ENCODE data around the gene GJB3. TPM values are rescaled to one million over a fixed set of nuclear protein-coding genes. Genes with fewer than 3 reads are reported as not detected.

GJB3 gene
- total and polyA plus RNA-seq, 9 of the 15 experiments (the other 6 are each of a cell fraction or from before 2014, with no cell fraction given) = not detected

GRCh38 chr1:34762474-34763141 lies 18.4 kb upstream of the GJB3 start (continued):
- TF ChIP-seq, protein P1, sequence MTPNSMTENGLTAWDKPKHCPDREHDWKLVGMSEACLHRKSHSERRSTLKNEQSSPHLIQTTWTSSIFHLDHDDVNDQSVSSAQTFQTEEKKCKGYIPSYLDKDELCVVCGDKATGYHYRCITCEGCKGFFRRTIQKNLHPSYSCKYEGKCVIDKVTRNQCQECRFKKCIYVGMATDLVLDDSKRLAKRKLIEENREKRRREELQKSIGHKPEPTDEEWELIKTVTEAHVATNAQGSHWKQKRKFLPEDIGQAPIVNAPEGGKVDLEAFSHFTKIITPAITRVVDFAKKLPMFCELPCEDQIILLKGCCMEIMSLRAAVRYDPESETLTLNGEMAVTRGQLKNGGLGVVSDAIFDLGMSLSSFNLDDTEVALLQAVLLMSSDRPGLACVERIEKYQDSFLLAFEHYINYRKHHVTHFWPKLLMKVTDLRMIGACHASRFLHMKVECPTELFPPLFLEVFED (CRISPR knock-in tag; conservative IDR thresholded peaks at IDR 0.05) = no peak

DNA sequence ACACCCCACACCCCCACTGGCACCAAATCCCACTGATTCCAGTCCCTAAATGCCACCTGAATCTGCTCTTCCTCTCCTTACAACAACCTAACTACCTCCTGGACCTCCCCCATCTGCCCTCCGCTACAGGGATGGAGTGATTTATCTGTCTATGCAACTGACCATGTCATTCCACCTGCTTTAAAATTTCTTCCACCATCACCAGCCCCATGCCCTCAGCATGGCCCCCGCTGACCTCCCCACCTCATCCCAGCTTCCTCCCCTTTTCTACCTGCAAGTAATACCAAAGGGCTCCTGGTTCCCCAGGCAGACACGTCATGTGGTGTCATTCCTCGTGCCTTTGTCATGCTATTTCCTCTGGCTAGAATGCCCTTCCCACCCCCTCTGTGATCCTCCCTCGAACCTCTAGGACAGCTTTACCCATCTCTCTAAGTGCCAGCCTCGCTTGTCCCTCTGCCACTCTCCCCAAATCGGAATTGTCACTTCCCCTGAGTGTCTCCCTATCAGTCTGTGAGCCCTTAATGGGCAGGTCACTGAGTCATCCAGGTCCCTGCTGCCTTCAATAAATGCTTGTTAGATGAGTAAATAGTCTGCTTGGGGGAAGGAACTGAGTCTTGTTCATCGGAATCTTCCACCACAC lies 17.8 kb upstream of the GJB3 start:
- Histone ChIP-seq H3K27ac (ENCODE audit: extremely low read depth, low read depth, low read length) (no peak overlapping the region), H3K9ac (ENCODE audit: insufficient read depth in 1 of 2, low read depth in 2 of 2, low read length in 2 of 2) (no peak overlapping the region), H3K4me1 (replicated peaks in 1 of 2; ENCODE audit: control insufficient read depth in 2 of 2, insufficient read depth in 2 of 2, low read length in 2 of 2) (peaks cover 0 to 4% of the 10 kb centered on the region in 2 experiments; a peak in 1 of 5 replicates), H2AFZ (ENCODE audit: low read depth, low read length) (no peak overlapping the region), H3K79me2 (ENCODE audit: control insufficient read depth, insufficient read depth, low read length) (no peaks in the 10 kb centered on the region), H3K27me3 (ENCODE audit: control insufficient read depth in 2 of 2, insufficient read depth in 2 of 2, low read length in 2 of 2) (peaks cover 20 to 48% of the 10 kb centered on the region in 2 experiments; a peak in 4 of 5 replicates), H3K36me3 (ENCODE audit: control insufficient read depth, insufficient read depth, low read length) (no peaks in the 10 kb centered on the region), H3K4me2 (ENCODE audit: insufficient read depth, low read length) (no peak overlapping the region), H3K9me3 (replicated peaks; ENCODE audit: control insufficient read depth, insufficient read depth, low read depth, low read length) (no peaks in the 10 kb centered on the region), H4K20me1 (replicated peaks; ENCODE audit: control insufficient read depth, insufficient read depth, low read length) (peaks cover 5% of the 10 kb centered on the region; the same call in 1 of the 2 replicates), H3K9me1 (ENCODE audit: control insufficient read depth, insufficient read depth, low read length) (no peaks in the 10 kb centered on the region), H3K4me3 (no peak overlapping the region)
- in situ Hi-C loops (cut with MboI) = no loop called here
- TF ChIP-seq SNAPC5 (CRISPR knock-in tag; IDR thresholded peaks at IDR 0.05) = no peak
- no peak for TF ChIP-seq PML (IDR thresholded peaks at IDR 0.05; ENCODE audit: low read length)
- TF ChIP-seq NCOA2 (IDR thresholded peaks at IDR 0.05; ENCODE audit: partially characterized antibody in 2 of 2) = no peak
- TF ChIP-seq EWSR1 (IDR thresholded peaks at IDR 0.05; ENCODE audit: borderline replicate concordance, low read depth, partially characterized antibody) = no peak
- TF ChIP-seq CHD2 (IDR thresholded peaks at IDR 0.05; ENCODE audit: low read depth, low read length) = no peak
- ATAC-seq (no peak), DNase-seq (ENCODE audit: extremely low read depth in 1 of 4, low spot score in 3 of 4) (no peak), FAIRE-seq (no peak)
- POLR2A ChIA-PET = no interaction called here
- CTCF ChIA-PET (ENCODE audit: low intra/inter-chr PET ratio) = no interaction called here
- no TSS peak for BruUV-seq (replicated peaks)
- intact Hi-C loops (cut with micrococcal nuclease) = no loop called here
- WGBS (ENCODE audit: insufficient coverage, low coverage, missing lambda C conversion rate) = under 1% methylated on average over 8 of the region's 8 CpGs

Measured in K562 (cell line).